Activated CD4-positive, alpha-beta T cell treated with anti-CD3 and anti-CD28 coated beads, Interleukin-2, amount 50 U/mL, for 48 hours (primary cell): ENCODE measurements around the gene SPSB4.

Experiments used
- DNase-seq, 2 experiments: peaks; one replicate each; pipeline ENCODE4 v3.0.0-alpha.2; 2020

Gene SPSB4

GRCh38 chr3:141055136-141055535 is 4.0 kb downstream of the SPSB4 start:
- no peak for DNase-seq

GRCh38 chr3:141055536-141056445 is 4.6 kb downstream of the SPSB4 start:
- no peak for DNase-seq

- no peak for DNase-seq
These were observed 5.6 kb downstream of the SPSB4 start for GRCh38 chr3:141056751-141057171.

GRCh38 chr3:141057436-141057835 is 6.3 kb downstream of the SPSB4 start:
- no peak for DNase-seq

- DNase-seq, result no peak
These were observed 7.0 kb downstream of the SPSB4 start for GRCh38 chr3:141057946-141058800.

GRCh38 chr3:141058996-141059395 is 7.8 kb downstream of the SPSB4 start:
- no peak for DNase-seq

- DNase-seq, result no peak
These were observed 8.7 kb downstream of the SPSB4 start for GRCh38 chr3:141059816-141060215.

GRCh38 chr3:141060327-141060726 is 9.2 kb downstream of the SPSB4 start:
- DNase-seq, result no peak

- DNase-seq, result no peak
These were observed 12.7 kb downstream of the SPSB4 start for GRCh38 chr3:141063831-141064230.

GRCh38 chr3:141064255-141064926 is 13.2 kb downstream of the SPSB4 start:
- DNase-seq, result no peak

GRCh38 chr3:141065258-141065657 is 14.1 kb downstream of the SPSB4 start:
- DNase-seq, result no peak

GRCh38 chr3:141065841-141066805 is 15.0 kb downstream of the SPSB4 start:
- DNase-seq, result no peak

GRCh38 chr3:141067206-141067974 is 16.2 kb downstream of the SPSB4 start:
- no peak for DNase-seq

GRCh38 chr3:141070229-141070628 is 19.1 kb downstream of the SPSB4 start:
- DNase-seq, result no peak

GRCh38 chr3:141070727-141071357 is 19.7 kb downstream of the SPSB4 start:
- DNase-seq, result no peak

- no peak for DNase-seq
These were observed 20.6 kb downstream of the SPSB4 start for GRCh38 chr3:141071681-141072260.

GRCh38 chr3:141072950-141073349 is 21.8 kb downstream of the SPSB4 start:
- no peak for DNase-seq

GRCh38 chr3:141073580-141073979 is 22.4 kb downstream of the SPSB4 start:
- DNase-seq, result no peak

- no peak for DNase-seq
These were observed 23.4 kb downstream of the SPSB4 start for GRCh38 chr3:141074529-141074928.
